Kidney (tissue), 14 donors: ENCODE measurements around the gene VHLL. TPM values are rescaled to one million over a fixed set of nuclear protein-coding genes. Genes with fewer than 3 reads are reported as not detected.

ENCODE experiments used
- DNase-seq, 5 donors: peaks; one replicate each; pipeline ENCODE4 v3.0.0-alpha.2; 2013 to 2020
- FAIRE-seq: peaks from 2 replicates; lab custom pipeline; 2012; peaks lifted over from hg19 to GRCh38; lab: Jason Lieb, UNC
- H3K27ac ChIP-seq, 2 donors: one replicate each; pipeline ENCODE4 v1.7.0; 2013; ENCODE audit warnings: low read depth in 2 of 2, low read length in 2 of 2, inconsistent platforms in 1 of 2
- H3K27me3 ChIP-seq: one replicate; pipeline ENCODE4 v1.7.1; 2013; ENCODE audit warnings: low read length, inconsistent platforms; ENCODE audit not compliant: control insufficient read depth, insufficient read depth
- H3K36me3 ChIP-seq, 3 donors: one replicate each; pipeline versions ENCODE4 v1.7.0 to v1.7.1; 2013; ENCODE audit warnings: low read length in 3 of 3, control low read depth in 1 of 3, inconsistent platforms in 1 of 3; ENCODE audit not compliant: insufficient read depth in 3 of 3, control insufficient read depth in 2 of 3
- H3K4me1 ChIP-seq, 3 donors: one replicate each; pipeline versions ENCODE4 v1.7.0 to v1.7.1; 2013; ENCODE audit warnings: low read length in 3 of 3, inconsistent platforms in 1 of 3, low read depth in 1 of 3; ENCODE audit not compliant: control insufficient read depth in 2 of 3, insufficient read depth in 2 of 3
- H3K4me3 ChIP-seq, 3 donors: one replicate each; pipeline versions ENCODE4 v1.7.0 to v1.8.1; 2013; ENCODE audit warnings: low read length in 3 of 3, control low read depth in 1 of 3, inconsistent platforms in 1 of 3
- H3K9ac ChIP-seq, 3 donors: one replicate each; pipeline versions ENCODE4 v1.7.0 to v1.7.1; 2013; ENCODE audit warnings: low read length in 3 of 3, control low read depth in 1 of 3, inconsistent platforms in 1 of 3
- H3K9me3 ChIP-seq, 3 donors: one replicate each; pipeline versions ENCODE4 v1.7.0 to v1.7.1; 2013; ENCODE audit warnings: low read length in 3 of 3, control low read depth in 1 of 3, inconsistent platforms in 1 of 3; ENCODE audit not compliant: control insufficient read depth in 2 of 3, insufficient read depth in 1 of 3
- CTCF ChIP-seq: IDR thresholded peaks from 3 replicates; pipeline ENCODE4 v1.5.1; 2012; ENCODE audit warnings: mild to moderate bottlenecking, moderate library complexity, borderline replicate concordance; ENCODE audit not compliant: insufficient read depth; ENCODE audit errors: extremely low read depth
- intact Hi-C: fragments of 100-400 bp; cut with DNase I; formaldehyde crosslinking; loops from one replicate; pipeline ENCODE4 v1.11.1; 2022
- polyA plus RNA-seq: library from polyadenylated mRNA; stranded (reverse); fragments of 350-450 nt; fragmentation: Illumina TruSeq; extraction: RNeasy Lipid Tissue Mini Kit (QIAGEN cat#74804); gene quantifications from one replicate; pipeline ENCODE4 v1.2.3, GENCODE V29; 2014; ENCODE audit warnings: low read depth, low replicate concordance; ENCODE audit not compliant: insufficient read depth
- total RNA-seq: library from RNA; stranded (reverse); fragmentation: NEBNext Ultra II Directional; extraction: Animal tissue kit (Norgen Biotek cat#: 25700); gene quantifications from one replicate; pipeline ENCODE4 v1.2.1, GENCODE V29; 2021
- donor health status: control.
- donor health status: control.
- donor health status: control.
- donor health status: control.
- donor health status: control.
- donor health status: DM: yes; HTN: yes; CAD: no.
- donor health status: Normal renal cell carcinoma (clear cell type).

The VHLL gene
- total and polyA plus RNA-seq, 2 donors from 2014 or later: not detected

- Histone ChIP-seq H3K36me3 (peaks cover 12 to 42% (median 33%) of the 10 kb centered on the region in 3 donors), H3K4me1 (no peaks in the 10 kb centered on the region), H3K27ac (no peak overlapping the region), H3K27me3 (no peaks in the 10 kb centered on the region), H3K4me3 (no peak overlapping the region), H3K9ac (no peak overlapping the region), H3K9me3 (no peaks in the 10 kb centered on the region)
- intact Hi-C loops: no loop called here
- DNase-seq (no peak), FAIRE-seq (no peak)
- no peak for TF ChIP-seq CTCF
Observed at GRCh38 chr1:156308078-156308477, 9.0 kb upstream of the VHLL start.

DNA sequence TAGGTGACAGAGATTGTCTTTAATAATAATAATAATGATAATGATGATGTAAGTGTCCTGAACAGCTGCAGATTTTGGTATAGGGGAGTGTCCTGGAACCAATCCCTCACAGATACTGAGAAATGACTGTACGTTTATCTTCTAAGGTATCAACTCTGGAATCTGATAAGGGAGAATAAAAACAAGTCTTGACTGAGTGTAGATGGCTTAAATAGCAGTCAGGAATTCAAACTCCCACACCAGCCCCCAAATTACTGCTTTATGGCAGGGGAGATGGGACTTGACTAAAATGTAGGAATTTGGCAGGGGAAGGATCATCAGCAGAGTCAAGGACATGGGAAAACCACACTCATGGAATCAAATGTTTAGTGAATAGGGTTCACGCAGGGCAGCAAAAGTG lies 6.1 kb upstream of the VHLL start:
- TF ChIP-seq CTCF: no peak
- DNase-seq (peak in 1 of 5 donors; percentile 11), FAIRE-seq (no peak)
- peaks cover 5 to 19% (median 16%) of the 10 kb centered on the region in 3 donors for H3K36me3 ChIP-seq
- H3K4me3 ChIP-seq: no peak overlapping the region
- H3K27ac ChIP-seq: no peak overlapping the region
- H3K9ac ChIP-seq: no peak overlapping the region
- no peaks in the 10 kb centered on the region for H3K4me1 ChIP-seq
- intact Hi-C loops: no loop called here
- H3K27me3 ChIP-seq: no peaks in the 10 kb centered on the region
- no peaks in the 10 kb centered on the region for H3K9me3 ChIP-seq

DNA sequence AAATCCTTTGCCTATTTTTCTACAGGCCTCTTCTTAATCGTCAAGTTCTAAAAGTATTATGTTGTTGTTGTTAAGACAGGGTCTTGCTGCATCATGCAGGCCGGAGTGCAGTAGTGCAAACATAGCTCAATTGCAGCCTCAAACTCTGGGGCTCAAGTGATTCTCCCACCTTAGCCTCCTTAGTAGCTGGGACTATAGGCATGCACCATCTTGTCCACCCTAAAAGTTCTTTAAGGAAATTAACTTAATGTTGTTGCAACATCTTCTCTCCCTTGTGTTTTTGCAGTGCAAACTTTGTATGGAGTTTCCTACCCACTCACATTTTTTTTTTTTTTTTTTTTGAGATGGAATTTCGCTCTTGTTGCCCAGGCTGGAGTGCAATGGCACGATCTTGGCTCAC lies 4.1 kb upstream of the VHLL start:
- DNase-seq (no peak), FAIRE-seq (no peak)
- TF ChIP-seq CTCF: no peak
- H3K9ac ChIP-seq: no peak overlapping the region
- H3K9me3 ChIP-seq: no peaks in the 10 kb centered on the region
- H3K4me3 ChIP-seq: no peak overlapping the region
- intact Hi-C loops: no loop called here
- no peaks in the 10 kb centered on the region for H3K4me1 ChIP-seq
- peaks cover 2 to 7% (median 4%) of the 10 kb centered on the region in 3 donors for H3K36me3 ChIP-seq
- no peak overlapping the region for H3K27ac ChIP-seq
- no peaks in the 10 kb centered on the region for H3K27me3 ChIP-seq

DNA sequence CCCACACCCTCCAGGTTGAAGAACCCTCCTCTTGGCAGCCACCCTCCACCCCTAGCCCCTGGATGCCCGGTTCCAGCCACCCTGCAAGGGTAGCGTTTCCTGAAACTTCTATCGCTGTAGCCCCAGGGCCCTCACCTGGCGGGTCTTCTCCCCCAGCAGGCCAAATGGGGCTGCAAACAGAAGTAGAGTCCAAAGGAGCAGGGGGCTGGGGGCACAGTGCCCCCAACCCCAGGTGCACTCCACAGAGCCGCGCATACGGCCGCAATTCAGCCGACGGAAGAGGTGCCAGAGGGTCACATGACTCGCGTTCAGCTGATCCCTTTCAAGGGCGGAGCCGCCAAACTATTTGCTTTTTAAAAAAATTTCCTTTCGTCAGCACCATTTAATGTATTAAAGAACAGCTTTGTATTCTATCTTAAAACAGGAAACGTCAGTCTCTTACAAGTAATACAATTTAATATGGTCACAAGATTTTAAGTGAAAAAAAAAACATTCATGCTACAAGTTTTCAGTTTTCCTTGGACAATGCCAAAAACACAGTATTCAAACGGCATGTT lies 3.6 kb downstream of the VHLL start, which contains the start of gene GLMP:
TSS of gene GLMP (minus strand) at position 289 of the 557 bp plus-strand sequence. CDS start at position 255, 34 bp downstream.
- Histone ChIP-seq H3K9me3 (no peaks in the 10 kb centered on the region), H3K36me3 (peaks cover 0 to 2% (median 0%) of the 10 kb centered on the region in 3 donors), H3K27ac (peak within 1 kb of the TSS; percentile 41 to 68), H3K9ac (peak within 1 kb of the TSS; percentile 65 to 92 (median 89)), H3K4me1 (peaks cover 0 to 20% (median 13%) of the 10 kb centered on the region in 3 donors), H3K27me3 (no peaks in the 10 kb centered on the region), H3K4me3 (peak within 1 kb of the TSS; percentile 71 to 93 (median 86))
- DNase-seq (peak; percentile 45 to 86 (median 68)), FAIRE-seq (peak; percentile 3)
- intact Hi-C loops: no loop called here
- no peak for TF ChIP-seq CTCF
